ENCODE results near the gene SOWAHC.

Gene SOWAHC

DNA sequence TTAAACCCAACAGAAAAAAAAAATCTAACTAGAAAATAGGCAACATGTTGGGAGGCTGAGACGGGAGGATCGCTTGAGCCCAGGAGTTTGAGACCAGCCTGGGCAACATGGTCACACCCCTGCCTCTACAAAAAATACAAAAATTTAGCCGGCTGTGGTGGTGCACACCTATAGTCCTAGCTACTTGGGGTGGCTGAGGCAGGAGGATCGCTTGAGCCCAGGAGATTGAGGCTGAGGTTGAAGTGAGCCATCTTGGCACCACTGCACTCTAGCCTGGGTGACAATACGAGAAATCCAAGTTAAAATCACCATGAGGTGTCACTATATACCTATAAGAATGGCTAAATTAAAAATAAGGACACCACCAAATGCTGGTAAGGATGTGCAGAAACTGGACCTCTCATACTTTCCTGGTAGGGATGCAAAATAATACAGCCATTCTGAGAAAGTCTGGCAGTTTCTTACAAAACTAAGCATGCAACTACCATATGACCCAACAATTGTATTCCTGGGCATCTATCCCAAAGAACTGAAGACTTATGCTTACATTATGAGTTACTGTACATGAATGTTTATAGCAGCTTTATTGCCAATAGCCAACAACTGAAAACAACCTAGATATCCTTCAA lies 2.6 kb upstream of the SOWAHC start:
- TF ChIP-seq, protein P1, sequence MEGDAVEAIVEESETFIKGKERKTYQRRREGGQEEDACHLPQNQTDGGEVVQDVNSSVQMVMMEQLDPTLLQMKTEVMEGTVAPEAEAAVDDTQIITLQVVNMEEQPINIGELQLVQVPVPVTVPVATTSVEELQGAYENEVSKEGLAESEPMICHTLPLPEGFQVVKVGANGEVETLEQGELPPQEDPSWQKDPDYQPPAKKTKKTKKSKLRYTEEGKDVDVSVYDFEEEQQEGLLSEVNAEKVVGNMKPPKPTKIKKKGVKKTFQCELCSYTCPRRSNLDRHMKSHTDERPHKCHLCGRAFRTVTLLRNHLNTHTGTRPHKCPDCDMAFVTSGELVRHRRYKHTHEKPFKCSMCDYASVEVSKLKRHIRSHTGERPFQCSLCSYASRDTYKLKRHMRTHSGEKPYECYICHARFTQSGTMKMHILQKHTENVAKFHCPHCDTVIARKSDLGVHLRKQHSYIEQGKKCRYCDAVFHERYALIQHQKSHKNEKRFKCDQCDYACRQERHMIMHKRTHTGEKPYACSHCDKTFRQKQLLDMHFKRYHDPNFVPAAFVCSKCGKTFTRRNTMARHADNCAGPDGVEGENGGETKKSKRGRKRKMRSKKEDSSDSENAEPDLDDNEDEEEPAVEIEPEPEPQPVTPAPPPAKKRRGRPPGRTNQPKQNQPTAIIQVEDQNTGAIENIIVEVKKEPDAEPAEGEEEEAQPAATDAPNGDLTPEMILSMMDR (IDR thresholded peaks at IDR 0.05; ENCODE audit: poor library complexity, severe bottlenecking): peak; percentile 28
- H3K27me3 ChIP-seq (ENCODE audit: insufficient read depth, poor library complexity, severe bottlenecking): no peaks in the 10 kb centered on the region
- H3K36me3 ChIP-seq (ENCODE audit: low read depth): peaks cover 4% of the 10 kb centered on the region; the same call in 1 of the 2 replicates
- DNase-seq (ENCODE audit: low spot score) (no peak), ATAC-seq (ENCODE audit: low read depth) (no peak)
- H3K4me3 ChIP-seq (ENCODE audit: severe bottlenecking): peak overlapping the region; percentile 76
- peaks cover 37% of the 10 kb centered on the region for H3K4me1 ChIP-seq (ENCODE audit: insufficient read depth, poor library complexity, severe bottlenecking)
- no peaks in the 10 kb centered on the region for H3K9me3 ChIP-seq (ENCODE audit: severe bottlenecking)
- peak overlapping the region; percentile 91 for H3K27ac ChIP-seq (ENCODE audit: poor library complexity, severe bottlenecking)

DNA sequence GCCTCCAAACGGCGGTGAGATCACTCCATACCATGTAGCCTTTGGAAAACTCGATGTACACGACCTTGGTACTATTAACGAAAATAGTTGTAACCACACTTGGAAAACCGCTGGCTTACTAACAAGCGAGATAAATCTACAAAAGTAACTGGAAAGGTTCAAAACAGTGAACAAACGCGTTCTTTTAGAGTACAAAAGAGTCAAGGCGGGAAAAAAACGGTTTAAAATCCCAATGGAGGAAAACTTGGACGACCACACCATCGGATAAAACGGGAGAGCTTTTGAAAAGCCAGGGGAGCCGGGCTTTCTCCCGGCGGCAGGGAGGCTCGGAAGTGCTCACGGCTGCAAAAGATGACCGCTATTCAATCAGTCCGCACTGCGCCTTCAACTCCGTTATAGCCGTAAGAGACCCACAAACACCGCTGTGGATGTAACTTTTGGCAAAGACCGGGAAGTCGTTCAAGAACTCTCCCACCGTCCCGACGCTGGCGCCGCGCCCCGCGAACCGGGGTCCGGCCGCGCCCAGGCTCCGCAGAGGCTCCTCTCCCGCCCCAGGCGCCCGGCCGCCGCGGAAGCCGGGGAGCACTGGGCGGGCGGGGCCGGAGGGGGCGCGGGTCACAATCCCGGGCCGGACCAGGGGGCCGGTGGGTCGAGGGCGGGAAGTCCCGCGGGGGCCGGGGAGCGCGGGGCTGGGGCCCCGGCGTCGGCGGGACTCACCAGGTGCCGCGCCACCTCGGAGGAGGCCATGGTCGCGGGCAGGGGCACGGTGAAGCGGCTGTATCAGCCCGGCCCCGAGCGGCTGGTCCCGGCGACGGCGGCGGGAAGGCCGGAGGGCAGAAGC lies 863 bp upstream of the SOWAHC start:
- TF ChIP-seq, protein P1 (IDR thresholded peaks at IDR 0.05; ENCODE audit: poor library complexity, severe bottlenecking): no peak
- Histone ChIP-seq H3K27ac (ENCODE audit: poor library complexity, severe bottlenecking) (peak overlapping the region; percentile 91), H3K27me3 (ENCODE audit: insufficient read depth, poor library complexity, severe bottlenecking) (no peaks in the 10 kb centered on the region), H3K9me3 (ENCODE audit: severe bottlenecking) (no peaks in the 10 kb centered on the region), H3K4me1 (ENCODE audit: insufficient read depth, poor library complexity, severe bottlenecking) (peaks cover 22% of the 10 kb centered on the region), H3K4me3 (ENCODE audit: severe bottlenecking) (peak overlapping the region; percentile 76), H3K36me3 (ENCODE audit: low read depth) (peaks cover 18% of the 10 kb centered on the region)
- no peak; the same call in 2 of the 3 replicates for ATAC-seq (ENCODE audit: low read depth)
- no peak for DNase-seq (ENCODE audit: low spot score)

DNA sequence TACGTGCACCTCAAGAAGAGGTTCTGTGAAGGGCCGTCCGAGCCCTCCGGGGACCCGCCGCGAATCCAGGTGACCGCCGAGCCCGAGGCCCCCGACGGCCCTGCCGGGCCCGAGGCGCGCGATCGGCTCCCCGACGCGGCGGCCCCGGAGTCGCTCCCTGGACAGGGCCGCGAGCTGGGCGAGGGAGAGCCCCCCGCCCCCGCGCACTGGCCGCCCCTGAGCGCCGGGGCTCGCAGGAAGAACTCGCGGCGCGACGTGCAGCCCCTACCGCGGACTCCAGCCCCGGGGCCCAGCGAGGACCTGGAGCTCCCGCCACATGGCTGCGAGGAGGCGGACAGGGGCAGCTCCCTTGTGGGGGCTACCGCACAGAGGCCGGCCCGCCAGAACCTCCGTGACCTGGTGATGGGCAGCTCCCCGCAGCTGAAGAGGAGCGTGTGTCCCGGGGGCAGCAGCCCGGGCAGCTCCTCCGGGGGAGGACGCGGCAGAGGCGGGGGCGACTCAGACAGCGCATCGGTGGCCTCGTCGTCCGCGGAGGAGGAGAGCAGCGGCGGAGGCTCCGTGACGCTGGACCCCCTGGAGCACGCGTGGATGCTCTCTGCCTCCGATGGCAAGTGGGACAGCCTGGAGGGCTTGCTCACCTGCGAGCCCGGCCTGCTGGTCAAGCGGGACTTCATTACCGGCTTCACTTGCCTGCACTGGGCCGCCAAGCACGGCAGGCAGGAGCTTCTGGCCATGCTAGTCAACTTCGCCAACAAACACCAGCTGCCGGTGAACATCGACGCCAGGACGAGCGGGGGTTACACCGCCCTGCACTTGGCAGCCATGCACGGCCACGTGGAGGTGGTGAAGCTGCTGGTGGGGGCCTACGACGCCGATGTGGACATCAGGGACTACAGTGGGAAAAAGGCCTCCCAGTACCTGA lies 812 bp downstream of the SOWAHC start:
- TF ChIP-seq, protein P1 (IDR thresholded peaks at IDR 0.05; ENCODE audit: poor library complexity, severe bottlenecking): no peak
- peak overlapping the region; percentile 91 for H3K27ac ChIP-seq (ENCODE audit: poor library complexity, severe bottlenecking)
- H3K27me3 ChIP-seq (ENCODE audit: insufficient read depth, poor library complexity, severe bottlenecking): no peaks in the 10 kb centered on the region
- H3K9me3 ChIP-seq (ENCODE audit: severe bottlenecking): no peaks in the 10 kb centered on the region
- DNase-seq (ENCODE audit: low spot score) (peak; percentile 64), ATAC-seq (ENCODE audit: low read depth) (no peak)
- peak overlapping the region; percentile 76 for H3K4me3 ChIP-seq (ENCODE audit: severe bottlenecking)
- H3K4me1 ChIP-seq (ENCODE audit: insufficient read depth, poor library complexity, severe bottlenecking): peaks cover 14% of the 10 kb centered on the region
- peaks cover 19% of the 10 kb centered on the region for H3K36me3 ChIP-seq (ENCODE audit: low read depth)

DNA sequence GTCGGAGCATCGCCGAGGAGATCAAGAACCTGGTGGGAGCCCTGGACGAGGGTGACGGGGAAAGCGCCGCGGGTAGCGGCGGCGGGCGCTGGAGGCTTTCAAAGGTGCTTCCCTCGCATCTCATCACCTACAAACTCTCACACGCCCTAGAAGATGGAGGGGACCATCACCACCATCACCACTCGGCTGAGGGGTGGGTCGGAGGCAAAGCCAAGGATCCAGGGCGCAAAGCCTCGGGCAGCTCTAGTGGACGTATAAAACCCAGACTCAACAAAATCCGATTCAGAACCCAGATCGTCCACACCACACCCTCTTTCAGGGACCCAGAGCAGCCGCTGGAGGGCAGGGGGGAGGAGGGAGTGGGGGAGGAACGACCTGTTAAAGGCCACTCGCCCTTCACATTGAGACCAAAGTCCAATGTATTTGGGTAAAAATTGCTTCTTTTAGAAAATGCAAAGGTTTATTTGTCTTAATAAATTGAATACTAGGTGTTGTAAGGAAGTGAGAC lies 1.5 kb downstream of the SOWAHC start:
- H3K36me3 ChIP-seq (ENCODE audit: low read depth): peaks cover 19% of the 10 kb centered on the region
- TF ChIP-seq, protein P1 (IDR thresholded peaks at IDR 0.05; ENCODE audit: poor library complexity, severe bottlenecking): peak; percentile 52
- DNase-seq (ENCODE audit: low spot score): no peak
- peak overlapping the region; percentile 76 for H3K4me3 ChIP-seq (ENCODE audit: severe bottlenecking)
- H3K27ac ChIP-seq (ENCODE audit: poor library complexity, severe bottlenecking): peak overlapping the region; percentile 91
- no peak; the same call in 2 of the 3 replicates for ATAC-seq (ENCODE audit: low read depth)
- H3K9me3 ChIP-seq (ENCODE audit: severe bottlenecking): no peaks in the 10 kb centered on the region
- H3K27me3 ChIP-seq (ENCODE audit: insufficient read depth, poor library complexity, severe bottlenecking): no peaks in the 10 kb centered on the region
- H3K4me1 ChIP-seq (ENCODE audit: insufficient read depth, poor library complexity, severe bottlenecking): peaks cover 13% of the 10 kb centered on the region

Data from RWPE2 (cell line).